HepG2 (cell line): ENCODE data around the gene SYTL3. TPM values are rescaled to one million over a fixed set of nuclear protein-coding genes. Genes with fewer than 3 reads are reported as not detected.

ENCODE experiments used
- ATAC-seq: fragments of 200-7000 bp; cut with Tn5 transposase; 3 replicates; pipeline ENCODE4 v1.9.1; 2020; ENCODE audit warnings: mild to moderate bottlenecking, moderate library complexity
- BruUV-seq: library from RNA; stranded (reverse); fragments of 400-500 nt; replicated peaks from 2 replicates; lab custom pipeline; 2021; lab: Mats Ljungman, UMichigan
- CTCF ChIA-PET: fragments of 300-600 bp; formaldehyde crosslinking; extraction: SDS; loops from one replicate; lab custom pipeline; 2021; ENCODE audit warnings: low total read pairs, inconsistent platforms, low intra/inter-chr PET ratio; lab: Yijun Ruan, JAX
- POLR2A ChIA-PET: fragments of 350-600 bp; sonication (Branson Sonifier 250); formaldehyde crosslinking; loops from one replicate; lab custom pipeline; 2020; ENCODE audit warnings: antibody characterized with exemption, inconsistent platforms; lab: Yijun Ruan, JAX
- DNase-seq: peaks from one replicate; pipeline ENCODE4 v3.0.0-alpha.2; 2015; ENCODE audit warnings: low spot score
- FAIRE-seq: peaks from 3 replicates; lab custom pipeline; 2011; peaks lifted over from hg19 to GRCh38; lab: Jason Lieb, UNC
- H2AFZ ChIP-seq: one replicate; pipeline ENCODE4 v1.6.1; 2011; ENCODE audit warnings: low read length, inconsistent platforms
- H3K27ac ChIP-seq: fragments of 300-600 bp; 3 replicates; pipeline ENCODE4 v1.8.0; 2011; ENCODE audit warnings: mixed run types, mild to moderate bottlenecking, mixed read lengths, low read length, inconsistent platforms; ENCODE audit not compliant: insufficient read depth; ENCODE audit errors: extremely low read length
- H3K27me3 ChIP-seq, 2 experiments: fragments of 200-600 bp in 1 of 2; 2 replicates in 1 of 2; 3 replicates in 1 of 2; pipeline versions ENCODE4 v1.6.0 to v1.8.0; 2011; ENCODE audit warnings: low read length in 2 of 2, mild to moderate bottlenecking in 2 of 2, moderate library complexity in 2 of 2, inconsistent platforms in 1 of 2; ENCODE audit not compliant: insufficient read depth in 2 of 2, control insufficient read depth in 1 of 2
- H3K36me3 ChIP-seq, 2 experiments: fragments of 200-600 bp in 1 of 2; replicated peaks in 1 of 2; 2 replicates in 1 of 2; 3 replicates in 1 of 2; pipeline versions ENCODE4 v1.5.1 to v1.8.0; 2011; ENCODE audit warnings: low read length in 2 of 2, inconsistent platforms in 1 of 2; ENCODE audit not compliant: insufficient read depth in 2 of 2, control insufficient read depth in 1 of 2
- H3K4me1 ChIP-seq: 2 replicates; pipeline ENCODE4 v1.5.1; 2012; ENCODE audit warnings: low read length, inconsistent platforms; ENCODE audit not compliant: insufficient read depth
- H3K4me2 ChIP-seq: 2 replicates; pipeline ENCODE4 v1.6.0; 2011; ENCODE audit warnings: low read depth, low read length, inconsistent platforms
- H3K4me3 ChIP-seq, 3 experiments: fragments of 200-600 bp in 1 of 3; sonication (generic), shearing (Covaris generic) in 1 of 3; replicated peaks in 1 of 3; 2 replicates each; pipeline ENCODE4 v1.5.1; 2011 to 2016; ENCODE audit warnings: low read length in 3 of 3, inconsistent platforms in 2 of 3, low read depth in 2 of 3, mild to moderate bottlenecking in 2 of 3, control low read depth in 1 of 3, mixed read lengths in 1 of 3; ENCODE audit not compliant: insufficient read depth in 1 of 3
- H3K79me2 ChIP-seq: one replicate; pipeline ENCODE4 v1.6.1; 2011; ENCODE audit warnings: low read length, inconsistent platforms; ENCODE audit not compliant: insufficient read depth
- H3K9ac ChIP-seq: 2 replicates; pipeline ENCODE4 v1.6.0; 2011; ENCODE audit warnings: mild to moderate bottlenecking, low read depth, low read length, inconsistent platforms; ENCODE audit not compliant: insufficient read depth
- H3K9me3 ChIP-seq: 2 replicates; pipeline ENCODE4 v1.5.1; 2012; ENCODE audit warnings: mild to moderate bottlenecking, low read length
- H4K20me1 ChIP-seq: 2 replicates; pipeline ENCODE4 v1.6.0; 2011; ENCODE audit warnings: inconsistent platforms, mild to moderate bottlenecking, low read length, moderate library complexity; ENCODE audit not compliant: insufficient read depth
- AHR ChIP-seq: IDR thresholded peaks from 2 replicates; pipeline ENCODE4 v1.6.1; 2018; ENCODE audit warnings: missing genetic modification reagents, missing compliant biosample characterization
- ATRX ChIP-seq: sonication (generic); formaldehyde crosslinking; IDR thresholded peaks from 2 replicates; pipeline ENCODE4 v1.4.0; 2020; ENCODE audit warnings: missing genetic modification reagents, borderline replicate concordance
- CEBPG ChIP-seq: IDR thresholded peaks from 2 replicates; pipeline ENCODE4 v1.6.1; 2016
- NBN ChIP-seq: fragments of 450-650 bp; conservative IDR thresholded peaks from 2 replicates; pipeline ENCODE4 v1.6.1; 2017
- NFIC ChIP-seq: IDR thresholded peaks from 2 replicates; pipeline ENCODE4 v1.6.1; 2012; ENCODE audit warnings: mild to moderate bottlenecking, low read length, inconsistent platforms
- NFYC ChIP-seq: IDR thresholded peaks from 2 replicates; pipeline ENCODE4 v1.6.1; 2016; ENCODE audit warnings: missing genetic modification reagents, missing compliant biosample characterization
- NKX3-1 ChIP-seq: sonication (generic); formaldehyde crosslinking; IDR thresholded peaks from 2 replicates; pipeline ENCODE4 v1.5.0; 2020; ENCODE audit warnings: missing genetic modification reagents
- RARG ChIP-seq: sonication (generic); formaldehyde crosslinking; IDR thresholded peaks from 2 replicates; pipeline ENCODE4 v1.4.0; 2020; ENCODE audit warnings: low read depth, mild to moderate bottlenecking, missing genetic modification reagents
- RFXAP ChIP-seq: sonication (generic); formaldehyde crosslinking; IDR thresholded peaks from 2 replicates; pipeline ENCODE4 v1.4.0; 2020; ENCODE audit warnings: missing genetic modification reagents, borderline replicate concordance
- SNAPC2 ChIP-seq: sonication (generic); formaldehyde crosslinking; IDR thresholded peaks from 2 replicates; pipeline ENCODE4 v1.8.1; 2022; ENCODE audit warnings: mild to moderate bottlenecking, missing genetic modification reagents
- ZNF33A ChIP-seq: sonication (generic); formaldehyde crosslinking; IDR thresholded peaks from 2 replicates; pipeline ENCODE4 v1.5.1; 2020; ENCODE audit warnings: missing genetic modification reagents, mild to moderate bottlenecking, moderate library complexity, borderline replicate concordance
- ZNF550 ChIP-seq: sonication (generic); formaldehyde crosslinking; IDR thresholded peaks from 2 replicates; pipeline ENCODE4 v1.4.0; 2020; ENCODE audit warnings: mild to moderate bottlenecking, missing genetic modification reagents, borderline replicate concordance
- WGBS: methylation state at CpG from one replicate; pipeline ENCODE4 v1.1.6; 2017; ENCODE audit warnings: low lambda C conversion rate; 5-methylcytosine and 5-hydroxymethylcytosine counted together
- in situ Hi-C: cut with HindIII; loops from 2 replicates; pipeline ENCODE4 v1.10.0; 2017; ENCODE audit warnings: low pct_unique_long_range_greater_than_20kb; ENCODE audit not compliant: extremely low pct_ligation_motif_present
- intact Hi-C: fragments of 100-400 bp; cut with micrococcal nuclease; formaldehyde crosslinking; loops from one replicate; pipeline ENCODE4 v1.10.0; 2022; ENCODE audit not compliant: unreplicated experiment
- polyA plus RNA-seq, 8 experiments: library from polyadenylated mRNA; depleted of rRNA in 3 of 8; stranded (reverse) in 7 of 8; unstranded in 1 of 8; fragments of >200 nt; fragmentation: Illumina TruSeq in 4 of 8; extraction: Trizol in 4 of 8; gene quantifications; 2 replicates each; pipeline versions ENCODE4 v1.2.1 to v1.2.3, GENCODE V29; 2011 to 2016; ENCODE audit warnings: low read depth in 4 of 8, missing spikeins in 1 of 8, mixed read lengths in 1 of 8; ENCODE audit not compliant: insufficient read depth in 1 of 8
- total RNA-seq, 5 experiments: library from RNA; depleted of rRNA; stranded (reverse); fragments of >200 nt; fragmentation: Illumina TruSeq; extraction: Trizol; gene quantifications; 2 replicates each; pipeline ENCODE4 v1.2.3, GENCODE V29; 2016; ENCODE audit warnings: low read depth in 1 of 5
- TF ChIP-seq, protein P1 (sequence below): sonication (generic); formaldehyde crosslinking; IDR thresholded peaks from 2 replicates; pipeline ENCODE4 v1.8.1; 2023; ENCODE audit warnings: mild to moderate bottlenecking, missing genetic modification reagents, borderline replicate concordance

The SYTL3 gene
- total and polyA plus RNA-seq, 2 of the 13 experiments (the other 11 are each of a cell fraction or from before 2014, with no cell fraction given), result 0.11 to 0.28 TPM

GRCh38 chr6:158787395-158787794, 137.5 kb downstream of the SYTL3 start:
- TF ChIP-seq CEBPG (CRISPR knock-in tag) (no peak), SNAPC2 (CRISPR knock-in tag) (no peak), RARG (no peak), ZNF33A (CRISPR knock-in tag) (no peak), NFIC (no peak), ZNF550 (CRISPR knock-in tag) (no peak), AHR (CRISPR knock-in tag) (no peak), ATRX (no peak), RFXAP (CRISPR knock-in tag) (no peak), NFYC (CRISPR knock-in tag) (no peak), NKX3-1 (no peak), NBN (no peak)
- TF ChIP-seq, protein P1, sequence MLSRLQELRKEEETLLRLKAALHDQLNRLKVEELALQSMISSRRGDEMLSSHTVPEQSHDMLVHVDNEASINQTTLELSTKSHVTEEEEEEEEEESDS (CRISPR knock-in tag), result no peak
- H3K36me3 ChIP-seq, result peaks cover 32 to 65% of the 10 kb centered on the region in 2 experiments
- ChIA-PET CTCF (no interaction called here), POLR2A (no interaction called here)
- H3K9me3 ChIP-seq, result no peaks in the 10 kb centered on the region
- DNase-seq (no peak), FAIRE-seq (no peak), ATAC-seq (no peak)
- no peak overlapping the region for H2AFZ ChIP-seq
- peaks cover 10% of the 10 kb centered on the region for H3K79me2 ChIP-seq
- no peak overlapping the region for H3K4me2 ChIP-seq
- H3K9ac ChIP-seq, result no peak overlapping the region
- BruUV-seq, result no TSS peak
- no peak overlapping the region for H3K27ac ChIP-seq
- no peak overlapping the region for H3K4me3 ChIP-seq
- peaks cover 24% of the 10 kb centered on the region for H3K4me1 ChIP-seq
- in situ Hi-C loops (no loop called here), intact Hi-C loops (no loop called here)
- no peaks in the 10 kb centered on the region for H3K27me3 ChIP-seq
- no peaks in the 10 kb centered on the region for H4K20me1 ChIP-seq
- 92% methylated on average over 6 of the region's 6 CpGs for WGBS
